ENCODE data around the gene THAP11.

THAP11 gene

GRCh38 chr16:67804853-67805542 is 37.1 kb upstream of the THAP11 start:
- peak; percentile 31 for DNase-seq (ENCODE audit: low read depth)
- H3K4me3 ChIP-seq (ENCODE audit: low read depth, low read length): peak overlapping the region; percentile 84
- TF ChIP-seq CTCF (IDR thresholded peaks at IDR 0.05; ENCODE audit: insufficient read depth, low read depth, low read length, missing control alignments): no peak

- peak; percentile 32 for DNase-seq (ENCODE audit: low read depth)
- peak overlapping the region; percentile 84 for H3K4me3 ChIP-seq (ENCODE audit: low read depth, low read length)
- TF ChIP-seq CTCF (IDR thresholded peaks at IDR 0.05; ENCODE audit: insufficient read depth, low read depth, low read length, missing control alignments): no peak
Measured at GRCh38 chr16:67805718-67806427, 36.2 kb upstream of the THAP11 start.

- H3K4me3 ChIP-seq (ENCODE audit: low read depth, low read length): peak within 1 kb of the TSS; percentile 84
- no peak for TF ChIP-seq CTCF (IDR thresholded peaks at IDR 0.05; ENCODE audit: insufficient read depth, low read depth, low read length, missing control alignments)
- DNase-seq (ENCODE audit: low read depth): peak; percentile 99
Measured at GRCh38 chr16:67806428-67807147, 35.5 kb upstream of the THAP11 start, which contains the start of the genes RANBP10 and TSNAXIP1. RANBP10 (minus strand) TSS chr16:67806560; CDS start chr16:67806536, 24 bp downstream. TSNAXIP1 (plus strand) TSS chr16:67806889; CDS start chr16:67807150, 261 bp downstream.

- H3K4me3 ChIP-seq (ENCODE audit: low read depth, low read length): peak overlapping the region; percentile 84
- peak; percentile 2 for TF ChIP-seq CTCF (IDR thresholded peaks at IDR 0.05; ENCODE audit: insufficient read depth, low read depth, low read length, missing control alignments)
- DNase-seq (ENCODE audit: low read depth): no peak
Measured at GRCh38 chr16:67807148-67807682, 34.9 kb upstream of the THAP11 start.

GRCh38 chr16:67811899-67812298 is 30.2 kb upstream of the THAP11 start:
- TF ChIP-seq CTCF (IDR thresholded peaks at IDR 0.05; ENCODE audit: insufficient read depth, low read depth, low read length, missing control alignments): no peak
- DNase-seq (ENCODE audit: low read depth): no peak
- no peak overlapping the region for H3K4me3 ChIP-seq (ENCODE audit: low read depth, low read length)

GRCh38 chr16:67814567-67814966 is 27.6 kb upstream of the THAP11 start:
- no peak for TF ChIP-seq CTCF (IDR thresholded peaks at IDR 0.05; ENCODE audit: insufficient read depth, low read depth, low read length, missing control alignments)
- no peak overlapping the region for H3K4me3 ChIP-seq (ENCODE audit: low read depth, low read length)
- no peak for DNase-seq (ENCODE audit: low read depth)
